H1 (cell line): ENCODE results near the gene GALNTL6. TPM values are rescaled to one million over a fixed set of nuclear protein-coding genes. Genes with fewer than 3 reads are reported as not detected.

Experiments used
- CTCF ChIA-PET: fragments of 300-600 bp; sonication (Branson Sonifier 250); formaldehyde crosslinking; loops from one replicate; lab custom pipeline; 2021; ENCODE audit not compliant: partially characterized antibody; lab: Charles Lee
- POLR2A ChIA-PET: fragments of 300-600 bp; sonication (Branson Sonifier 250); formaldehyde crosslinking; loops from one replicate; lab custom pipeline; 2021; ENCODE audit warnings: inconsistent platforms; ENCODE audit not compliant: partially characterized antibody; lab: Charles Lee
- DNase-seq, 2 experiments: peaks; one replicate each; pipeline versions ENCODE4 v3.0.0 to v3.0.0-alpha.2; 2010 to 2022; ENCODE audit warnings: low spot score in 2 of 2, low read depth in 1 of 2, mixed read lengths in 1 of 2
- FAIRE-seq: peaks from 2 replicates; lab custom pipeline; 2011; peaks lifted over from hg19 to GRCh38; lab: Jason Lieb, UNC
- H2AFZ ChIP-seq: 2 replicates; pipeline ENCODE4 v1.8.1; 2012; ENCODE audit warnings: low read length, inconsistent platforms
- H2AK5ac ChIP-seq: 2 replicates; pipeline ENCODE4 v1.6.1; 2013; ENCODE audit warnings: low read depth, low read length
- H2BK120ac ChIP-seq: replicated peaks from 2 replicates; pipeline ENCODE3; 2013; ENCODE audit warnings: low read depth, low read length, inconsistent platforms
- H2BK12ac ChIP-seq: 2 replicates; pipeline ENCODE4 v1.6.1; 2013; ENCODE audit warnings: low read depth, low read length
- H2BK15ac ChIP-seq: 2 replicates; pipeline ENCODE4 v1.6.1; 2013; ENCODE audit warnings: low read length
- H2BK20ac ChIP-seq: 2 replicates; pipeline ENCODE4 v1.6.1; 2013; ENCODE audit warnings: low read length
- H2BK5ac ChIP-seq: 2 replicates; pipeline ENCODE4 v1.6.1; 2013; ENCODE audit warnings: low read depth, low read length
- H3K14ac ChIP-seq: 2 replicates; pipeline ENCODE4 v1.6.1; 2013; ENCODE audit warnings: inconsistent platforms; ENCODE audit not compliant: insufficient read length
- H3K18ac ChIP-seq: 2 replicates; pipeline ENCODE4 v1.6.1; 2013; ENCODE audit warnings: low read length; ENCODE audit errors: extremely low read depth
- H3K23ac ChIP-seq: 2 replicates; pipeline ENCODE4 v1.6.1; 2013; ENCODE audit warnings: inconsistent platforms; ENCODE audit not compliant: insufficient read length
- H3K23me2 ChIP-seq: 2 replicates; pipeline ENCODE4 v1.6.1; 2013; ENCODE audit warnings: low read depth, low read length
- H3K27ac ChIP-seq: 2 replicates; pipeline ENCODE4 v1.6.1; 2011; ENCODE audit warnings: low read depth, low read length, inconsistent platforms
- H3K27me3 ChIP-seq, 4 experiments: replicated peaks in 1 of 4; 1 replicate in 1 of 4; 2 replicates in 3 of 4; pipeline versions ENCODE4 v1.6.1 to v1.8.1; 2011 to 2013; ENCODE audit warnings: low read length in 3 of 4, mild to moderate bottlenecking in 3 of 4, inconsistent platforms in 2 of 4, mixed read lengths in 2 of 4, moderate library complexity in 1 of 4; ENCODE audit not compliant: control insufficient read depth in 3 of 4, insufficient read depth in 3 of 4; ENCODE audit errors: extremely low read depth in 1 of 4
- H3K36me3 ChIP-seq, 4 experiments: 2 replicates each; pipeline versions ENCODE4 v1.6.1 to v1.8.1; 2011 to 2013; ENCODE audit warnings: mild to moderate bottlenecking in 4 of 4, low read length in 3 of 4, moderate library complexity in 2 of 4, control low read depth in 1 of 4, inconsistent platforms in 1 of 4; ENCODE audit not compliant: insufficient read depth in 4 of 4, control insufficient read depth in 2 of 4
- H3K4ac ChIP-seq: replicated peaks from 2 replicates; pipeline ENCODE3; 2013; ENCODE audit warnings: low read length, low read depth, mixed read lengths, inconsistent platforms; ENCODE audit not compliant: insufficient read length
- H3K4me1 ChIP-seq, 4 experiments: replicated peaks in 1 of 4; 1 replicate in 1 of 4; 2 replicates in 3 of 4; pipeline versions ENCODE4 v1.6.1 to v1.8.1; 2011 to 2013; ENCODE audit warnings: low read length in 3 of 4, inconsistent platforms in 2 of 4, mixed read lengths in 1 of 4; ENCODE audit not compliant: insufficient read depth in 4 of 4, control insufficient read depth in 3 of 4
- H3K4me2 ChIP-seq, 2 experiments: 2 replicates each; pipeline versions ENCODE4 v1.6.1 to v1.8.1; 2011 to 2013; ENCODE audit warnings: low read depth in 2 of 2, low read length in 2 of 2, control low read depth in 1 of 2, inconsistent platforms in 1 of 2, mild to moderate bottlenecking in 1 of 2; ENCODE audit not compliant: insufficient read depth in 1 of 2
- H3K4me3 ChIP-seq, 4 experiments: fragments of 200-600, 300-600 bp in 1 of 4; sonication (generic), shearing (Covaris generic), sonication (Bioruptor Twin) in 1 of 4; 2 replicates each; pipeline versions ENCODE4 v1.5.1 to v1.8.1; 2011 to 2016; ENCODE audit warnings: low read length in 4 of 4, low read depth in 3 of 4, control low read depth in 2 of 4, inconsistent platforms in 2 of 4, mild to moderate bottlenecking in 2 of 4, mixed read lengths in 1 of 4, moderate library complexity in 1 of 4; ENCODE audit not compliant: insufficient read depth in 2 of 4; ENCODE audit errors: extremely low read depth in 1 of 4
- H3K56ac ChIP-seq: replicated peaks from 2 replicates; pipeline ENCODE3; 2013; ENCODE audit warnings: low read depth, mild to moderate bottlenecking, mixed read lengths, low read length, inconsistent platforms; ENCODE audit not compliant: insufficient read length
- H3K79me1 ChIP-seq: 2 replicates; pipeline ENCODE4 v1.6.1; 2013; ENCODE audit warnings: low read depth, low read length, control low read depth
- H3K79me2 ChIP-seq, 2 experiments: 2 replicates each; pipeline versions ENCODE4 v1.6.1 to v1.8.1; 2012 to 2013; ENCODE audit warnings: low read length in 2 of 2, mild to moderate bottlenecking in 2 of 2, inconsistent platforms in 1 of 2; ENCODE audit not compliant: insufficient read depth in 2 of 2, control insufficient read depth in 1 of 2
- H3K9ac ChIP-seq, 4 experiments: replicated peaks in 1 of 4; 1 replicate in 1 of 4; 2 replicates in 3 of 4; pipeline versions ENCODE4 v1.6.1 to v1.8.1; 2011 to 2013; ENCODE audit warnings: low read depth in 3 of 4, low read length in 3 of 4, control low read depth in 2 of 4, mild to moderate bottlenecking in 2 of 4, moderate library complexity in 2 of 4, inconsistent platforms in 1 of 4; ENCODE audit errors: extremely low read depth in 1 of 4
- H3K9me3 ChIP-seq, 2 experiments: 2 replicates each; pipeline versions ENCODE4 v1.6.1 to v1.8.1; 2012 to 2013; ENCODE audit warnings: mild to moderate bottlenecking in 2 of 2, moderate library complexity in 2 of 2, control low read depth in 1 of 2, inconsistent platforms in 1 of 2, low read depth in 1 of 2, low read length in 1 of 2, mixed read lengths in 1 of 2; ENCODE audit not compliant: insufficient read depth in 2 of 2
- H4K20me1 ChIP-seq, 2 experiments: replicated peaks in 1 of 2; 2 replicates each; pipeline versions ENCODE3 to v1.8.1; 2011 to 2013; ENCODE audit warnings: inconsistent platforms in 2 of 2, low read length in 2 of 2, mild to moderate bottlenecking in 1 of 2; ENCODE audit not compliant: insufficient read depth in 2 of 2, control insufficient read depth in 1 of 2
- H4K5ac ChIP-seq: 2 replicates; pipeline ENCODE4 v1.6.1; 2013; ENCODE audit warnings: low read length, low read depth, mixed read lengths, inconsistent platforms; ENCODE audit not compliant: insufficient read length
- H4K8ac ChIP-seq: 2 replicates; pipeline ENCODE4 v1.8.0; 2013; ENCODE audit warnings: mild to moderate bottlenecking, moderate library complexity, low read length, inconsistent platforms; ENCODE audit not compliant: insufficient read depth; ENCODE audit errors: extremely low read depth
- H4K91ac ChIP-seq: replicated peaks from 2 replicates; pipeline ENCODE3; 2013; ENCODE audit warnings: low read length, mixed read lengths, inconsistent platforms; ENCODE audit not compliant: insufficient read length
- ASH2L ChIP-seq: fragments of 200-600, 300-600 bp; sonication (generic); IDR thresholded peaks from one replicate; pipeline ENCODE4 v1.7.1; 2017; ENCODE audit warnings: low read length
- EGR1 ChIP-seq: IDR thresholded peaks from 2 replicates; pipeline ENCODE4 v1.6.1; 2011; ENCODE audit warnings: low read depth, low read length, borderline replicate concordance
- EZH2 ChIP-seq: fragments of 200-600 bp; sonication (generic); IDR thresholded peaks from 2 replicates; pipeline ENCODE4 v1.7.1; 2012; ENCODE audit warnings: low read depth, mild to moderate bottlenecking, moderate library complexity, low read length, inconsistent platforms; ENCODE audit not compliant: severe bottlenecking
- KDM4A ChIP-seq: IDR thresholded peaks from one replicate; pipeline ENCODE4 v1.7.1; 2012; ENCODE audit warnings: low read depth, mild to moderate bottlenecking, moderate library complexity, low read length, inconsistent platforms; ENCODE audit not compliant: severe bottlenecking
- SIRT6 ChIP-seq: IDR thresholded peaks from one replicate; pipeline ENCODE4 v1.7.1; 2012; ENCODE audit warnings: low read length, inconsistent platforms
- TBP ChIP-seq: IDR thresholded peaks from 2 replicates; pipeline ENCODE4 v1.6.1; 2011; ENCODE audit warnings: low read depth, low read length, improper control_type of control experiment
- TEAD4 ChIP-seq: IDR thresholded peaks from 2 replicates; pipeline ENCODE4 v1.6.1; 2012; ENCODE audit warnings: low read depth, low read length, inconsistent platforms, mixed read lengths
- WGBS, 2 experiments: shearing (Covaris generic) in 1 of 2; methylation state at CpG; one replicate each; pipeline versions ENCODE4 v1.1.6 to v1.1.7; 2013 to 2015; ENCODE audit warnings: low lambda C conversion rate in 2 of 2, mixed read lengths in 2 of 2, inconsistent platforms in 1 of 2, low coverage in 1 of 2, missing lambda C conversion rate in 1 of 2; ENCODE audit not compliant: insufficient replicate concordance in 2 of 2, insufficient coverage in 1 of 2, insufficient read length in 1 of 2; ENCODE audit errors: extremely low coverage in 1 of 2, missing lambda C conversion rate in 1 of 2; 5-methylcytosine and 5-hydroxymethylcytosine counted together
- long read RNA-seq, 2 experiments: library from RNA in 1 of 2; library from capped mRNA in 1 of 2; stranded (forward); transcript quantifications; one replicate each; pipeline ENCODE4 v2.0.0, GENCODE V29; 2021; ENCODE audit warnings: inconsistent platforms in 1 of 2
- polyA minus RNA-seq, 3 experiments: library from RNA; depleted of rRNA, polyadenylated mRNA; stranded (reverse); fragments of >200 nt; gene quantifications; 1 replicate in 2 of 3; 2 replicates in 1 of 3; pipeline ENCODE4 v1.2.3, GENCODE V29; 2011
- polyA plus RNA-seq, 7 experiments: library from polyadenylated mRNA; depleted of rRNA in 3 of 7; stranded (reverse) in 5 of 7; unstranded in 2 of 7; fragments of >200 nt in 5 of 7; fragments of 200-250 nt in 2 of 7; gene quantifications; 1 replicate in 5 of 7; 2 replicates in 1 of 7; 4 replicates in 1 of 7; pipeline versions ENCODE4 v1.2.1 to v1.2.3, GENCODE V29; 2011 to 2013; ENCODE audit warnings: missing spikeins in 2 of 7, mixed read lengths in 2 of 7
- total RNA-seq: library from RNA; stranded (reverse); fragmentation: NEBNext Ultra II Directional; extraction: Animal tissue kit (Norgen Biotek cat#: 25700); gene quantifications from 2 replicates; pipeline ENCODE4 v1.2.1, GENCODE V29; 2021
- TF ChIP-seq, protein P1 (sequence below): IDR thresholded peaks from 2 replicates; pipeline ENCODE4 v1.6.1; 2012; ENCODE audit warnings: inconsistent platforms
- TF ChIP-seq, protein P2 (sequence below): IDR thresholded peaks from 2 replicates; pipeline ENCODE4 v1.6.1; 2012; ENCODE audit warnings: inconsistent platforms

GALNTL6 gene
- total RNA-seq: 0.17 and 0.32 TPM in 2 replicates
- 0.03 and 0.22 TPM in 2 replicates for polyA plus RNA-seq (2011; rRNA removed)
- 0.09 TPM for polyA plus RNA-seq (2011; cell fraction: cytosol; rRNA removed)
- 0.13 TPM for polyA plus RNA-seq (2011; cell fraction: nucleus; rRNA removed)
- polyA plus RNA-seq (2012, experiment 1 of 2): 0.11 to 0.27 TPM (median 0.25 TPM) in 4 replicates
- 0.21 TPM for polyA plus RNA-seq (2012, experiment 2 of 2)
- 0.10 TPM for polyA plus RNA-seq (2013, experiment 1 of 2)
- polyA plus RNA-seq (2013, experiment 2 of 2): 0.13 TPM
- not detected in 2 replicates for polyA minus RNA-seq (2011; rRNA and poly(A)+ RNA removed)
- not detected for polyA minus RNA-seq (2011; cell fraction: cytosol; rRNA and poly(A)+ RNA removed)
- polyA minus RNA-seq (2011; cell fraction: nucleus; rRNA and poly(A)+ RNA removed): 1.5 TPM
- long read RNA-seq, experiment 1, partial matches to known transcripts: 0 of 1 reads
- long read RNA-seq, experiment 1, other reads (novel, unspliced or antisense): 0 of 1 reads
- long read RNA-seq, experiment 2: 0 reads

DNA sequence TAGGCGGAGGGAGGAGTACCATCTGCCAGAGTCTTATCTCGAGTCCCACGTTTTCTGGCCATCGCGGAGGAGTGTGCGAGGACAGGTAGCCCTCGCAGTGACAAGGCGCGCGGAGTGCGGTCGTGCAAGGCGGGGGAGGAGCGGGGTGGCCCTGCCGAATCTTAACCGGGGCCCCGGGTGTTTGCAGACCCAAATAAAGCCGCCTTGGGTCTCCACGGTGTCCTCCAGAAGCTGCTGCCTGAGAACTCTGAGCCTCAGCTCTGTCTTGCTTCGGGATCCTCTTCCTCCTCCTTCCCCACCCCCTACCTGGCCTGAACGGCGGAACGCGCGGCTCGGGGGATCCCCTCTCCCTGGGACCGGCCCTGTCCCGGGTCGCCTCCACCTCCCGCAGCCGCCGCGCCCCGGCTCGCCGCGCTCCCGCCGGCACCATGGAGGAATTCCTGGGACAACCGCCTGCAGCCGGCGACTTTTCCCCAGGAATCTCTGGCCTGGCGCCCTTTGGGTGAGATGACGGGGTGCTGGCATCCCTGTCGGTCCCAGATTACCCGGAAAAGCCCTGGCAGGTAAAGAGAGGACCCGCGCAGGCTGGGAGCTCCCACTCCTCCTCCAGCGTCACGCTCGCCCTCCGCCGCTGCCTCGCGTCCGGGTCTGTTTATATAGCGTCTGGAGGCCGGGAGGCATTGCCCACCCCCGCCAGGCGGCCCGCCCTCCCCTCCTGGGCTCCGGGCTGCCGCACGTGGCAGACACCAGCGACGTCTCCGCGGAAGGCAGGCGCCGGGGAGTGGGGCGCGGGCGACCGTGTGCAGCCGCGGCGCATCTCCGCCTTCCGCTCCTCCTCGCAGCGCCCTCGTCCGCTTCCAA lies at the start of gene GALNTL6:
Gene GALNTL6, plus strand, starts transcription at position 740 of the 861 bp plus-strand sequence.
- H3K14ac ChIP-seq: no peak within 1 kb of the TSS
- peaks cover 19% of the 10 kb centered on the region for H3K23me2 ChIP-seq
- H4K20me1 ChIP-seq: no peaks in the 10 kb centered on the region
- H2BK5ac ChIP-seq: no peak within 1 kb of the TSS
- H2BK20ac ChIP-seq: no peak within 1 kb of the TSS
- no peak within 1 kb of the TSS for H3K23ac ChIP-seq
- H3K4me2 ChIP-seq: peak within 1 kb of the TSS; percentile 94 to 99
- H3K4ac ChIP-seq: no peak within 1 kb of the TSS
- no peak for FAIRE-seq
- no peaks in the 10 kb centered on the region for H3K79me2 ChIP-seq
- peaks cover 2 to 10% (median 4%) of the 10 kb centered on the region in 4 experiments; a peak in 6 of 7 replicates for H3K4me1 ChIP-seq
- H3K79me1 ChIP-seq: no peaks in the 10 kb centered on the region
- peak within 1 kb of the TSS; percentile 69 for H4K8ac ChIP-seq
- H2BK15ac ChIP-seq: no peak within 1 kb of the TSS
- peaks cover 15 to 40% (median 34%) of the 10 kb centered on the region in 4 experiments for H3K27me3 ChIP-seq
- H2AK5ac ChIP-seq: no peak within 1 kb of the TSS
- H3K4me3 ChIP-seq: peak within 1 kb of the TSS; percentile 38 to 66 (median 60)
- H3K9ac ChIP-seq: no peak within 1 kb of the TSS; a peak in 1 of 7 replicates
- H3K27ac ChIP-seq: no peak within 1 kb of the TSS
- peak within 1 kb of the TSS; percentile 10 for H4K5ac ChIP-seq
- H3K36me3 ChIP-seq: no peaks in the 10 kb centered on the region
- CTCF ChIA-PET: no interaction called here
- H4K91ac ChIP-seq: no peak within 1 kb of the TSS
- peak within 1 kb of the TSS; percentile 93 for H2AFZ ChIP-seq
- DNase-seq: peak in 1 of 2 experiments; percentile 69
- H2BK12ac ChIP-seq: 0 out of 2 replicates have a peak within 1 kb of the TSS, but pooled peaks have one; percentile 23
- WGBS, 2 experiments: 2% methylated on average over 41 of the region's 83 CpGs; no CpG with 5 or more reads in 1 of the 2 experiments
- no peaks in the 10 kb centered on the region for H3K9me3 ChIP-seq
- H3K18ac ChIP-seq: peak within 1 kb of the TSS; percentile 81; the same call in 1 of the 2 replicates
- POLR2A ChIA-PET: no interaction called here
- H2BK120ac ChIP-seq: peak within 1 kb of the TSS; percentile 54
- H3K56ac ChIP-seq: no peak within 1 kb of the TSS
- TF ChIP-seq SIRT6: no peak
- peak; percentile 68 for TF ChIP-seq EZH2
- no peak for TF ChIP-seq TBP
- peak; percentile 72 for TF ChIP-seq KDM4A
- TF ChIP-seq, protein P1, sequence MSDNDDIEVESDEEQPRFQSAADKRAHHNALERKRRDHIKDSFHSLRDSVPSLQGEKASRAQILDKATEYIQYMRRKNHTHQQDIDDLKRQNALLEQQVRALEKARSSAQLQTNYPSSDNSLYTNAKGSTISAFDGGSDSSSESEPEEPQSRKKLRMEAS: peak; percentile 82
- TF ChIP-seq TEAD4: 0 out of 2 replicates have a peak, but pooled peaks have one; percentile 17
- TF ChIP-seq, protein P2, sequence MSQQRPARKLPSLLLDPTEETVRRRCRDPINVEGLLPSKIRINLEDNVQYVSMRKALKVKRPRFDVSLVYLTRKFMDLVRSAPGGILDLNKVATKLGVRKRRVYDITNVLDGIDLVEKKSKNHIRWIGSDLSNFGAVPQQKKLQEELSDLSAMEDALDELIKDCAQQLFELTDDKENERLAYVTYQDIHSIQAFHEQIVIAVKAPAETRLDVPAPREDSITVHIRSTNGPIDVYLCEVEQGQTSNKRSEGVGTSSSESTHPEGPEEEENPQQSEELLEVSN: peak; percentile 83
- TF ChIP-seq EGR1: no peak
- peak; percentile 1 for TF ChIP-seq ASH2L
